PC-3 (cell line): ENCODE measurements around the gene LRR1.
A peak's percentile ranks its signal among the peaks of the same experiment; 100 is the strongest.

Experiments used
- EZH2 ChIP-seq: fragments of 300-600 bp; sonication (generic); IDR thresholded peaks from one replicate; pipeline ENCODE4 v1.6.1; 2017; ENCODE audit warnings: antibody characterized with exemption, mild to moderate bottlenecking, low read length; ENCODE audit not compliant: unreplicated experiment
- TF ChIP-seq, protein P1 (sequence below): fragments of 300-600 bp; sonication (generic); conservative IDR thresholded peaks from 2 replicates; pipeline ENCODE4 v1.5.1; 2017; ENCODE audit warnings: antibody characterized with exemption, low read depth, mild to moderate bottlenecking, low read length

DNA sequence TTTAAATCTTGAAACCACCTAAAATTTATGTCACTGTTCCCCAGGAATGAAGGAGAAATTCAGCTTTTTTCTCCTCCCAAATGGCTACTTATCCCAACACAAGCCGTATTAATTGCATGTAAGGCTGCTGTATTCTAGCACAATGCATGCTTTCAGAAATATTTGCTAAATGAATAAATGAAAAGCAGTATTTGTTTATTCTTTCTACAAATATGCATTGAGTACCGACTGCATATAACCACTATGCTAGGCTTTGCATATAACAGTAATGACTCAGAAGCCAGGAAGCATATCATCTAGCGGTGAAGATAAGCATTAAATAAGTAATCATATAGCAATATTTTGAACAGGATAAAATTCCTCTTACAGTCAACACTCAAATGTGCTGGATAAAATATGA lies 5.7 kb upstream of the LRR1 start:
- no peak for TF ChIP-seq EZH2
- TF ChIP-seq, protein P1, sequence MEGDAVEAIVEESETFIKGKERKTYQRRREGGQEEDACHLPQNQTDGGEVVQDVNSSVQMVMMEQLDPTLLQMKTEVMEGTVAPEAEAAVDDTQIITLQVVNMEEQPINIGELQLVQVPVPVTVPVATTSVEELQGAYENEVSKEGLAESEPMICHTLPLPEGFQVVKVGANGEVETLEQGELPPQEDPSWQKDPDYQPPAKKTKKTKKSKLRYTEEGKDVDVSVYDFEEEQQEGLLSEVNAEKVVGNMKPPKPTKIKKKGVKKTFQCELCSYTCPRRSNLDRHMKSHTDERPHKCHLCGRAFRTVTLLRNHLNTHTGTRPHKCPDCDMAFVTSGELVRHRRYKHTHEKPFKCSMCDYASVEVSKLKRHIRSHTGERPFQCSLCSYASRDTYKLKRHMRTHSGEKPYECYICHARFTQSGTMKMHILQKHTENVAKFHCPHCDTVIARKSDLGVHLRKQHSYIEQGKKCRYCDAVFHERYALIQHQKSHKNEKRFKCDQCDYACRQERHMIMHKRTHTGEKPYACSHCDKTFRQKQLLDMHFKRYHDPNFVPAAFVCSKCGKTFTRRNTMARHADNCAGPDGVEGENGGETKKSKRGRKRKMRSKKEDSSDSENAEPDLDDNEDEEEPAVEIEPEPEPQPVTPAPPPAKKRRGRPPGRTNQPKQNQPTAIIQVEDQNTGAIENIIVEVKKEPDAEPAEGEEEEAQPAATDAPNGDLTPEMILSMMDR = 0 out of 2 replicates have a peak, but pooled peaks have one; percentile 23
